Keratinocyte (primary cell): ENCODE results near the gene RAB3A.

Experiments
- CTCF ChIP-seq, 3 experiments: IDR thresholded peaks in 1 of 3; conservative IDR thresholded peaks in 1 of 3; optimal IDR thresholded peaks in 1 of 3; 2 replicates in 2 of 3; 3 replicates in 1 of 3; pipeline versions ENCODE3 to v1.5.1; 2011; ENCODE audit warnings: low read length in 3 of 3, mild to moderate bottlenecking in 3 of 3, moderate library complexity in 2 of 3, control low read depth in 1 of 3, inconsistent platforms in 1 of 3; ENCODE audit not compliant: insufficient read depth in 2 of 3; ENCODE audit errors: extremely low read depth in 1 of 3
- EZH2 ChIP-seq: IDR thresholded peaks from one replicate; pipeline ENCODE4 v1.6.1; 2012; ENCODE audit warnings: inconsistent platforms, mild to moderate bottlenecking, low read length, moderate library complexity

- TF ChIP-seq CTCF (optimal IDR thresholded peaks at IDR 0.05 in 1 of 3, IDR thresholded peaks at IDR 0.05 in 1 of 3, conservative IDR thresholded peaks at IDR 0.05 in 1 of 3; ENCODE audit: extremely low read depth in 1 of 3, insufficient read depth in 2 of 3, low read length in 3 of 3) = no peak
- no peak for TF ChIP-seq EZH2
These were observed 1.5 kb upstream of the RAB3A start for GRCh38 chr19:18205200-18205892.
